ENCODE results near the gene NFE2L2.

The NFE2L2 gene

GRCh38 chr2:177253704-177254103 lies 10.8 kb downstream of the NFE2L2 start:
- peaks cover 100% of the 10 kb centered on the region for H3K79me2 ChIP-seq (ENCODE audit: insufficient read depth, low read length)
- peaks cover 87% of the 10 kb centered on the region for H4K20me1 ChIP-seq (ENCODE audit: insufficient read depth, low read length, poor library complexity, severe bottlenecking)
- H3K4me2 ChIP-seq (ENCODE audit: low read depth, low read length, poor library complexity, severe bottlenecking), result no peak overlapping the region
- TF ChIP-seq CTCF (conservative IDR thresholded peaks at IDR 0.05; ENCODE audit: low read length) (no peak), EZH2phosphoT487 (IDR thresholded peaks at IDR 0.05; ENCODE audit: borderline replicate concordance) (no peak)
- H3K9me3 ChIP-seq (ENCODE audit: insufficient read depth, low read depth, low read length), result no peaks in the 10 kb centered on the region
- no peaks in the 10 kb centered on the region for H3K27me3 ChIP-seq (ENCODE audit: insufficient read depth, low read length, poor library complexity, severe bottlenecking)
- H2AFZ ChIP-seq (ENCODE audit: low read length), result no peak overlapping the region
- H3K4me1 ChIP-seq (ENCODE audit: insufficient read depth, low read length, poor library complexity, severe bottlenecking), result peaks cover 18% of the 10 kb centered on the region
- H3K9me2 ChIP-seq (replicated peaks; ENCODE audit: low read depth, low read length), result no peaks in the 10 kb centered on the region
- H3K4me3 ChIP-seq (ENCODE audit: low read length, poor library complexity, severe bottlenecking), result no peak overlapping the region
- peaks cover 4% of the 10 kb centered on the region; the same call in 1 of the 2 replicates for H3K36me3 ChIP-seq (ENCODE audit: insufficient read depth, low read length)
- H3F3A ChIP-seq (ENCODE audit: low read depth), result no peaks in the 10 kb centered on the region
- H3K9ac ChIP-seq (ENCODE audit: low read depth, low read length, poor library complexity, severe bottlenecking), result no peak overlapping the region

- no peaks in the 10 kb centered on the region for H3K9me2 ChIP-seq (replicated peaks; ENCODE audit: low read depth, low read length)
- no peaks in the 10 kb centered on the region for H3F3A ChIP-seq (ENCODE audit: low read depth)
- H2AFZ ChIP-seq (ENCODE audit: low read length), result no peak overlapping the region
- H3K79me2 ChIP-seq (ENCODE audit: insufficient read depth, low read length), result peaks cover 100% of the 10 kb centered on the region
- no peaks in the 10 kb centered on the region for H3K9me3 ChIP-seq (ENCODE audit: insufficient read depth, low read depth, low read length)
- H3K27me3 ChIP-seq (ENCODE audit: insufficient read depth, low read length, poor library complexity, severe bottlenecking), result no peaks in the 10 kb centered on the region
- no peak overlapping the region for H3K4me2 ChIP-seq (ENCODE audit: low read depth, low read length, poor library complexity, severe bottlenecking)
- H3K36me3 ChIP-seq (ENCODE audit: insufficient read depth, low read length), result peaks cover 4% of the 10 kb centered on the region; the same call in 1 of the 2 replicates
- H4K20me1 ChIP-seq (ENCODE audit: insufficient read depth, low read length, poor library complexity, severe bottlenecking), result peaks cover 82% of the 10 kb centered on the region
- no peak overlapping the region for H3K4me3 ChIP-seq (ENCODE audit: low read length, poor library complexity, severe bottlenecking)
- no peak overlapping the region for H3K9ac ChIP-seq (ENCODE audit: low read depth, low read length, poor library complexity, severe bottlenecking)
- TF ChIP-seq CTCF (conservative IDR thresholded peaks at IDR 0.05; ENCODE audit: low read length) (no peak), EZH2phosphoT487 (IDR thresholded peaks at IDR 0.05; ENCODE audit: borderline replicate concordance) (no peak)
- H3K4me1 ChIP-seq (ENCODE audit: insufficient read depth, low read length, poor library complexity, severe bottlenecking), result peaks cover 18% of the 10 kb centered on the region
These were observed 11.6 kb downstream of the NFE2L2 start for GRCh38 chr2:177252808-177253531.

- peaks cover 4% of the 10 kb centered on the region; the same call in 1 of the 2 replicates for H3K36me3 ChIP-seq (ENCODE audit: insufficient read depth, low read length)
- TF ChIP-seq EZH2phosphoT487 (IDR thresholded peaks at IDR 0.05; ENCODE audit: borderline replicate concordance) (no peak), CTCF (conservative IDR thresholded peaks at IDR 0.05; ENCODE audit: low read length) (no peak)
- H3K9me2 ChIP-seq (replicated peaks; ENCODE audit: low read depth, low read length), result no peaks in the 10 kb centered on the region
- no peaks in the 10 kb centered on the region for H3K27me3 ChIP-seq (ENCODE audit: insufficient read depth, low read length, poor library complexity, severe bottlenecking)
- H3K4me2 ChIP-seq (ENCODE audit: low read depth, low read length, poor library complexity, severe bottlenecking), result no peak overlapping the region
- no peaks in the 10 kb centered on the region for H3K9me3 ChIP-seq (ENCODE audit: insufficient read depth, low read depth, low read length)
- peaks cover 8% of the 10 kb centered on the region for H3K4me1 ChIP-seq (ENCODE audit: insufficient read depth, low read length, poor library complexity, severe bottlenecking)
- H4K20me1 ChIP-seq (ENCODE audit: insufficient read depth, low read length, poor library complexity, severe bottlenecking), result peaks cover 78% of the 10 kb centered on the region
- no peak overlapping the region for H3K4me3 ChIP-seq (ENCODE audit: low read length, poor library complexity, severe bottlenecking)
- no peaks in the 10 kb centered on the region for H3F3A ChIP-seq (ENCODE audit: low read depth)
- peaks cover 100% of the 10 kb centered on the region for H3K79me2 ChIP-seq (ENCODE audit: insufficient read depth, low read length)
- H2AFZ ChIP-seq (ENCODE audit: low read length), result no peak overlapping the region
- no peak overlapping the region for H3K9ac ChIP-seq (ENCODE audit: low read depth, low read length, poor library complexity, severe bottlenecking)
These were observed 13.4 kb downstream of the NFE2L2 start for GRCh38 chr2:177251165-177251542.

All from Loucy (cell line).